Stimulated activated naive CD8-positive, alpha-beta T cell treated with anti-CD3 and anti-CD28 coated beads, Interleukin-15, Interleukin-2, amounts not matched to agents 100 U/mL and 50 U/mL, for 24 hours (primary cell): Measurements from ENCODE around the gene PPP2CA.
"Not testable (repeated sequence)": the region's sequence is repeated elsewhere in the genome, so short reads cannot be mapped to it uniquely, and the experiment has no call there.

ENCODE experiments used
- ATAC-seq: fragments of 150-1000 bp; cut with Tn5 transposase; one replicate; pipeline ENCODE4 v1.10.0; 2021
- DNase-seq: peaks from one replicate; pipeline ENCODE4 v3.0.0; 2021

The PPP2CA gene

GRCh38 chr5:134245101-134245604, 19.3 kb upstream of the PPP2CA start:
- DNase-seq: no peak
- no peak for ATAC-seq

- no peak for DNase-seq
- ATAC-seq: no peak
Measured at GRCh38 chr5:134242146-134242545, 16.3 kb upstream of the PPP2CA start.

GRCh38 chr5:134240421-134240962, 14.6 kb upstream of the PPP2CA start:
- ATAC-seq (no peak), DNase-seq (no peak)

- no peak for DNase-seq
- no peak for ATAC-seq
Measured at GRCh38 chr5:134236820-134237219, 10.9 kb upstream of the PPP2CA start.

DNA sequence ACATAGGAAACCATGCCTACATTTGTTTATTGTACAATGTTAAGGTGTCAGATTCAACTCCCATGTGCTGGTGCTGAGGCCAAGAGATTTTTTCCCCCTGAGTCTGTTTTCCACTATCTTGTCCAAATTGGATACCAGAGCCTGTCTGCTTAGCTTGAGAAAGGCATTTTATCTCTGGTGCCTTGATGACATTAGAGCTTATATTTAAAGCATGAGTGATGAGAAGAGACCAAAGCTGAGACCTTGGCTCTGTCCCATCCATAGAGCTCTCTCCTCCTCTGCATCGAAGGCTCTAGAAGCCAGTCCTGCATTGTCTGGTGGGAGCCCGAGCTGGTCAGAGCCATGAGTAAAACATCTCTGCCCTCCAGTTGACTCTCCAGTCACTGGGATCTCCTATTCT, 10.4 kb upstream of the PPP2CA start:
- DNase-seq (no peak), ATAC-seq (no peak)

- no peak for ATAC-seq
Measured at GRCh38 chr5:134228624-134229023, 2.8 kb upstream of the PPP2CA start.

GRCh38 chr5:134227776-134228175, 1.9 kb upstream of the PPP2CA start:
- DNase-seq: no peak

More at GRCh38 chr5:134228624-134229023, 2.8 kb upstream of the PPP2CA start:
- no peak for DNase-seq

DNA sequence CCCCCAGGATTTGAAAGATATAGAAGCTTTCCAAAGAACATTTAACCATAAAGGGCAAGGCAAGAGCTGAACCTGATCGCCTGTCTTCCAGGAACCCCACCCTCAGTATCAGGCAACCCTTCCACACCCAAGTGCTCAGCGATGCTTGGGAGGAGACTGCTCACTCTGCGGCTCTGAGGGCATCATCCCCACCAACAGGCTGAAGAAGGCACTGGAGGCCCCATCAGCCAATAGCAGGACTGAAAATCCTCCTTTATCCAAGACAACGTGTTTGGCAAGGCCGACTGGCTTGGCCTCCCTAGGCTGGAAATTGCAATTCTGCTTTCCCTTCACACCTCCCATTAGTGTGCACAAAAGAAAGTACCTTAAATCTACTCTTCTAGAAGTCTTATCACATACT, 1.4 kb upstream of the PPP2CA start:
- ATAC-seq: no peak
- peak; percentile 11 for DNase-seq

More at GRCh38 chr5:134227776-134228175, 1.9 kb upstream of the PPP2CA start:
- ATAC-seq: no peak

DNA sequence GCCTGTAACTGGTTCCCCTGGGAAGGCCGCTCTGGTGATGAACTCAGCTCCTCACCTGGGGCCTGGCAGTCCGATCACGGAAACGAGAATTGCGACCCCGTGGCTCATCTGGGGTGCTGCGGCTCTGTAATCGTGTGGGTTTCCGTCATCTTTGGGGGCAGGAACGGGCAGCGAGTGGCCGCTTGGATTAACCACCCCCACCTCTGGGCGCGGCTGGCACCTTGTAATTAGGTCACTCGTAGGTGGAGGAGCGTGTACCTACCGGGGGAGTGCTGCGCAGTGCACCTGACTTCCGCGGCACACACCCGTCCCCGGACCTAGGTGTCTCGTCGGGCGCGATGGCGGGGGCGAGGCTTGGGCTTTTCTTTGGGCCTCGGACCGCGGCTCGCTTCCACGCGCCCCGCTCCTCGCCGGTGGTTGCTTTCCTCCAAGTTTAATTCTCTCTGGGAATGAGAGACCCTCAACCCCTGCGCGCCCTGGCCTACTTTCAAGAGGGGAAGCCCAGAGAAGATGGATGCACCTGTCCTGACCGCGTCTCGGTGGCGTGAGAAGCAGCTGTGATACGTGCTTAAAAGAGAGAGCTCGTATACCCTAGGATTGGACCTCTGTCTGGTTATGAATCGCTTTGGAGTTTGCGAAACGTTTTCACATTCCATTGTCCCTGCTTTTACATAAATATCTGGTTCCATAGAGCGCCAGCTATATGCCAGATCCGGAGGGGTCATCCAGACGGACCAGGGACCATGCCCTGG, 744 bp upstream of the PPP2CA start:
- DNase-seq: no peak

DNA sequence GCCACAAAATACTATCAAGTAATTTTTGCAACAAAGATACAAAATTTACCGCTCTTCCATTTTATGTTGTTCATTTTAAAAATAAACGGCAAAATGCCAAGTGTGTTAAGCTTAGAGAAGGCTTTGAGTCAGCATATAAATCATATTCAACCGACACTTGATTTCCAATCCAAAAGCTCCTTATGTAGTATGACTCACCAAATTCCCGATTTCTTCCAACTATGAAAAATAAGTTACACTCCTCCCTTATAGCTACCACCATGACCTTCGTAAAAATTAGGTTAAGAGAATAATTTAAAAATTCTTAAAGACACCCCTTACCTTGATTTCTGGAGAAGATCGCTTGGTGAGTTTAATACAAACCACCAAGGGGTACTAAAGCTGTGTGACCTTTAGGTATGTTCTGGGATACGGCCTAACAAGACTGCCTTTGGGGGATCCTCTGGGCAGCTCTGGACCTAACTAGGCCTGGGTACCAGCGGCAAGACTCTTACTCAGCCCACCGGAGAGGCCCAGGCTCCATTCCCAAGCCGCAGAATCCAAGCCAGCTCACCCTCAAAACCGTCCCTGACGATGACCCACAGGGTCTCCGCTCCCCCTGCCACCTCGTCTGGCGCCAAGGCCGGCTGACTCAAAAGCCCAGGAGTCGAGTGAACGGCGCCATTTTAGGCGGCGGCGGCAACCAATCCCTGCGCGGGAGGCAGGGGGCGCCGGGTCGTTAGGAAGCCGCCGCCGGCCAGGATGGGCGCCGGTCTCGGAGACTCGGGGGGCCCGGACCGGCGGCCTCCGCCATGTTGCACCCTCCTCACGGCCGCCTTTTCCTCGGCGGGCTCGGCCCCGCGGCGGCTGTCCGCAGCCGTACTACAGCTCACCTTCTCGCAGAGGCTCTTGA, 739 bp downstream of the PPP2CA start:
- ATAC-seq (peak; percentile 25), DNase-seq (peak; percentile 77)

More for the DNA sequence above, 744 bp upstream of the PPP2CA start:
- peak; percentile 41 for ATAC-seq

DNA sequence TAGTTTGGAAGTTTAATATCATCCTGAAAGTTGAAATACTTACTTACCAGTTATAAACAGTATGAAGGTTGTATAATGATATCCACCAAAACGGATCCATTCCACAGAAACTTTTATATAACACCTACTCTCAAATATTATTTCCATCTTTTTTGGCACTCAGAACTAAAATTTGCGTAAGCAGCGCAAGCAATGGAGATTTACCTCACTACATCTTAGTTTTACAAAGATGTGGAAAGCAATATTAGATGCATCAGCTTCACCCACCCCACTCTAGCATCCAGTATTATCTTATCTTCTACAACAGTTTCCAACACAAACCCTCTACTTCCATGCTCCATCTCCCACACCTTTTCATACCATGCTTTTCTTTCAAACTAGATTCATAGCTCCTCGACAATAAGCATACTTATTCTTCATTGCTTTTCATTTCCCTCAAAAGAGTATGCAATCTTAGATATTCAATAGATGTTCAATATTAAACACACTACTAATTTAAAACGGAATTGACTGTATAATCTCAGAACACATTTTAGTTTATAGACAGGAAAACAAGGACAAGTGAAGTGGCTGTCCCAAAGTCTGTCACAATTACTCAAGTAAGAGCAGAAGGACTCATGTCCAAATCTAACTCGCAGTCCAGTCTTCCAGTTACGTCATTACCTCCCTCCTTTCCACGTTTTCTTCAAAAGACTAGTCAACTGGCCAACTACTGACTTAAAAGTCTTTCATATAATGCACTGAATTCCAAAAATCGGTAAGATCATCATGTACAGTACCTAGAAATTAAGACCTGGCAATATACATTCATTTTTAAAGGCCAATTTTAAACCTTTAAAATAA, 2.2 kb downstream of the PPP2CA start:
- DNase-seq: no peak

DNA sequence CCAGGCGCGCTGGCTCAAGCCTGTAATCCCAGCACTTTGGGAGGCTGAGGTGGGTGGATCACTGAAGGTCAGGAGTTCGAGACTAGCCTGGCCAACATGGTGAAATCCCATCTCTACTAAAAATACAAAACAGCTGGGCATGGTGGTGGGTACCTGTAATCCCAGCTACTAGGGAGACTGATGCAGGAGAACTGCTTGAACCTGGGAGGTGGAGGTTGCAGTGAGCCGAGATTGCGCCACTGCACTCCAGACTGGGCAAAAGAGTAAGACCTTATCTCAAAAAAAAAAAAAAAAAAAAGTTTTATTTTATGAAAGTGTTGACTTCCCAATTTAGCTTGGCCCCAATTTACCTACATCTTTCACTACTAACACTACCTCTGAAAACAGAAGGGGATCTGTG, 4.2 kb downstream of the PPP2CA start:
- DNase-seq, ATAC-seq: not testable (repeated sequence)

More for the DNA sequence above, 2.2 kb downstream of the PPP2CA start:
- no peak for ATAC-seq

DNA sequence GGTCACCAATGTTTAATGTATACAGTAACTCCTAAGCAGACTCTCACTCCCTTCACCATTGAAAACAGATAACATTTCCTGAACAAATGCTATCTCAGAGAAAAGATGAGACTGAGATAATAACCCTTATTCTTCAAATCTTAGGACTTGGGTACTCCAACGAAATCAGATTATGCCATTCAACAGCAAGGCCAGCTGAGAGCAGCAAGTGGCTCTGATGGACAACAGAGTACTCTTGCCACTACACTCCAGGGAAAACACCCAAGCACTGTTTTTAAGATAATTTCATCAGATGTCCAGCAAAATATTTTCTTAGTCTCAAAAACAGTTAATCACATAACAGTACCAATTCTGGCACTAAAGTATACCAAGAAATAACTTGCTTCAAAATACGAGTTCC, 10.1 kb downstream of the PPP2CA start:
- DNase-seq (no peak), ATAC-seq (no peak)

GRCh38 chr5:134211263-134212031, 14.4 kb downstream of the PPP2CA start:
- DNase-seq, ATAC-seq: not testable (repeated sequence)

GRCh38 chr5:134209477-134210245, 16.2 kb downstream of the PPP2CA start:
- ATAC-seq (no peak), DNase-seq (no peak)

DNA sequence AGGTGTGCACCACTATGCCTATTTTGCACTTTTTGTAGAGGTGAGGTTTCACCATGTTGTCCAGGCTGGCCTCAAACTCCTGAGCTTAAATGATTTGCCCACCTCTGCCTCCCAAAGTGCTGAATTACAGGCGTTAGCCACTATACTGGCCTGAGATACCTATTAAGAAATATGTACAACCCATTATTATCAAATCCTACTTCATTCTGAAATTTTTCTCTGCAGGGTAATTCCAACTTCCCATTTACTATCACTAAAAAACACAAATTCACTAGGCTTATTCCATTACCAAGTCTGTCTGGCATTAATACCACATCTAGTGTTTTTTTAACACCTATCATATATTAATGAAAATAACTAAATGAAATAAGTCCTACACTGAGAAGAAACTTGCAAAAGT, 18.2 kb downstream of the PPP2CA start:
- ATAC-seq (no peak), DNase-seq (no peak)

DNA sequence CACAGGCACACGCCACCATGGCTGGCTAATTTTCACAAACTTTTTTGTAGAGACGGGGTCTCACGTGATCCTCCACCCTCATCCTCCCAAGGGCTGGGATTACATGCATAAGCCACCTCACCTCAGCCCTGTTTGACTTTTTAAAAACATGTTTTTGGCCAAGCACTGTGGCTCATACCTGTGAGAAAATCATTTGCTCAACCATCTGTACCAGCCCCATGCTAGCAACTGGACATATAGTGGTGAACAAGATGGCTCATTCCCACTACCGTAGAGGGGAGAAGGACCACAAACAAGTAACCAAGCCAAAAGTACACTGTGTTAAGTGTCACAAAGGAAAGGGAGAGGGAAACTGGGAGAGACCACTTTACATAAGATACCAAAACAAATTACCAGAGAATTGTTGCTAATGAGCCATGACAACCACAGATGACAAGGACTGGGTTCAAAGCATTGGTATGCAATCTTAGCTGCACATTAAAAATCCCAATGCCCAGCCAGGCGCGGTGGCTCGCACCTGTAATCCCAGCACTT, 19.2 kb downstream of the PPP2CA start:
- ATAC-seq (no peak), DNase-seq (no peak)

DNA sequence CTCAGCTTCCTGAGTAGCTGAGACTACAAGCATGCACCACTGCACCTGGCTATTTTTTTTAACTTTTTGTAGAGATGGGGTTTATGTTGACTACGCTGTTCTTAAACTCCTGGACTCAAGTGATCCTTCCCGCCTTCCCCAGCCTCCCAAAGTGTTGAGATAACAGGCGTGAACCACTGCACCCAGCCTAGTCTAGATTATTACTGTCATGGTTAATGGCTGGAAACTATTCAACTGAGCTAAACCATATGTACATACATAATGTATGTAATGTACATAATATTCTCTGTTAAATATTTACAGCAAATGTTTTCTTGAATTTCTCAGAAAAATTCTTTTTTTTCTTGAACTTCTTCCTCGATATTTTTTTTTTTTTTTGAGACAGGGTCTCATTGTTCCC, 21.3 kb downstream of the PPP2CA start:
- DNase-seq (no peak), ATAC-seq (no peak)

- ATAC-seq (no peak), DNase-seq (no peak)
Measured at GRCh38 chr5:134203630-134204029, 22.2 kb downstream of the PPP2CA start.

DNA sequence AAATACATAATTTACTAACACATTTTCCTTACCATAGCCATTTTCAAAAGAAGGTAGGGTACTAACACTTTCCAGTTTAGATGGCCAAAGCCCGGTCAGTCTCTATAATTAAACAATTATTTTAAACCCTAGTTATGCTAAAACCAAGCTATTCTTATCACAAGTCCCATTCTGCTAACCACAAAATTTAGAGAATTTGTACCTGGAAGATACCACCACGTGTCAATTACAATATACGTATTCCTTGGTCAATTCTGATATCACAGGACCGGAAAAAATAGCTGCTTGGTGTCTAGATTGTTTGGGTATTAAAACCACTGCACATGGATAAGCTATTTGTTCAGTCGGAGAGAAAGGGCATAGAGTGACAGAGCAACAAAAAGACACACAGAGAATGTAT, 30.2 kb downstream of the PPP2CA start:
- no peak for DNase-seq
- ATAC-seq: no peak
